HG02938 (cell line): ENCODE measurements around the gene CDH23.

ENCODE experiments used
- ATAC-seq: cut with Tn5 transposase; IDR thresholded peaks from one replicate; pipeline ENCODE4 v1.9.1; 2021; ENCODE audit warnings: mild to moderate bottlenecking, moderate library complexity; ENCODE audit not compliant: unreplicated experiment

Gene CDH23

GRCh38 chr10:71391701-71392100 is 5.0 kb upstream of the CDH23 start:
- no peak for ATAC-seq

GRCh38 chr10:71392292-71392691 is 4.4 kb upstream of the CDH23 start:
- ATAC-seq, result no peak

- no peak for ATAC-seq
These were observed 3.6 kb upstream of the CDH23 start for GRCh38 chr10:71392791-71393781.

GRCh38 chr10:71393841-71394475 is 2.8 kb upstream of the CDH23 start:
- no peak for ATAC-seq

GRCh38 chr10:71394926-71395562 is 1.7 kb upstream of the CDH23 start:
- no peak for ATAC-seq

GRCh38 chr10:71395621-71396020 is 1.1 kb upstream of the CDH23 start:
- ATAC-seq, result no peak

- ATAC-seq, result no peak
These were observed 523 bp upstream of the CDH23 start for GRCh38 chr10:71396084-71396710.

GRCh38 chr10:71397296-71398212 is 834 bp downstream of the CDH23 start:
- no peak for ATAC-seq

- ATAC-seq, result no peak
These were observed 2.3 kb downstream of the CDH23 start for GRCh38 chr10:71398976-71399375.

GRCh38 chr10:71399946-71400345 is 3.2 kb downstream of the CDH23 start:
- no peak for ATAC-seq

GRCh38 chr10:71401056-71401455 is 4.3 kb downstream of the CDH23 start:
- ATAC-seq, result no peak

- no peak for ATAC-seq
These were observed 5.3 kb downstream of the CDH23 start for GRCh38 chr10:71402005-71402404.

- ATAC-seq, result no peak
These were observed 8.0 kb downstream of the CDH23 start for GRCh38 chr10:71404503-71405295.

- ATAC-seq, result no peak
These were observed 10.2 kb downstream of the CDH23 start for GRCh38 chr10:71406878-71407277.

GRCh38 chr10:71408436-71409225 is 11.9 kb downstream of the CDH23 start:
- no peak for ATAC-seq

- ATAC-seq, result no peak
These were observed 12.9 kb downstream of the CDH23 start for GRCh38 chr10:71409516-71410104.

- ATAC-seq, result no peak
These were observed 16.9 kb downstream of the CDH23 start for GRCh38 chr10:71413581-71413980.

GRCh38 chr10:71414359-71414758 is 17.6 kb downstream of the CDH23 start:
- ATAC-seq, result no peak
